Liver (tissue), 9 donors: Measurements from ENCODE around the gene ATP6V1G2. TPM values are rescaled to one million over a fixed set of nuclear protein-coding genes. Genes with fewer than 3 reads are reported as not detected.
A peak's percentile ranks its signal among the peaks of the same experiment; 100 is the strongest.

Experiments
- DNase-seq: peaks from one replicate; pipeline ENCODE4 v3.0.0-alpha.2; 2017; ENCODE audit warnings: low spot score
- H3K27ac ChIP-seq, 2 donors: one replicate each; pipeline ENCODE4 v1.7.0; 2013; ENCODE audit warnings: inconsistent platforms in 2 of 2, low read length in 2 of 2, control low read depth in 1 of 2, low read depth in 1 of 2, mild to moderate bottlenecking in 1 of 2
- H3K27me3 ChIP-seq, 4 donors: one replicate each; pipeline versions ENCODE4 v1.6.1 to v1.7.0; 2013; ENCODE audit warnings: low read length in 3 of 4, inconsistent platforms in 1 of 4, mild to moderate bottlenecking in 1 of 4, moderate library complexity in 1 of 4; ENCODE audit not compliant: control insufficient read depth in 4 of 4, insufficient read depth in 4 of 4
- H3K36me3 ChIP-seq, 4 donors: one replicate each; pipeline versions ENCODE4 v1.6.1 to v1.7.0; 2013; ENCODE audit warnings: low read length in 3 of 4, mild to moderate bottlenecking in 3 of 4, low read depth in 1 of 4, moderate library complexity in 1 of 4; ENCODE audit not compliant: control insufficient read depth in 4 of 4, insufficient read depth in 3 of 4
- H3K4me1 ChIP-seq, 4 donors: one replicate each; pipeline versions ENCODE4 v1.6.1 to v1.7.0; 2013; ENCODE audit warnings: low read length in 3 of 4, mild to moderate bottlenecking in 3 of 4, moderate library complexity in 1 of 4; ENCODE audit not compliant: control insufficient read depth in 4 of 4, insufficient read depth in 4 of 4
- H3K4me3 ChIP-seq, 3 donors: one replicate each; pipeline versions ENCODE4 v1.6.1 to v1.7.0; 2013; ENCODE audit warnings: low read length in 3 of 3, control low read depth in 1 of 3, low read depth in 1 of 3, mild to moderate bottlenecking in 1 of 3
- H3K9ac ChIP-seq, 2 donors: one replicate each; pipeline ENCODE4 v1.7.0; 2013; ENCODE audit warnings: low read length in 2 of 2, mild to moderate bottlenecking in 2 of 2, moderate library complexity in 2 of 2, control low read depth in 1 of 2, low read depth in 1 of 2
- H3K9me3 ChIP-seq, 4 donors: one replicate each; pipeline versions ENCODE4 v1.6.1 to v1.7.0; 2013; ENCODE audit warnings: low read length in 3 of 4; ENCODE audit not compliant: control insufficient read depth in 4 of 4
- ATF3 ChIP-seq: IDR thresholded peaks from 2 replicates; pipeline ENCODE4 v1.6.1; 2016; ENCODE audit warnings: antibody characterized with exemption
- CTCF ChIP-seq: fragments of 150-350 bp; IDR thresholded peaks from 2 replicates; pipeline ENCODE4 v1.5.1; 2017; ENCODE audit warnings: improper control_type of control experiment, low read depth, low read length; ENCODE audit not compliant: missing input control
- EGR1 ChIP-seq, 2 donors: IDR thresholded peaks; 2 replicates each; pipeline ENCODE4 v1.6.1; 2016 to 2018; ENCODE audit warnings: antibody characterized with exemption in 2 of 2, low read depth in 2 of 2
- FOXA1 ChIP-seq: IDR thresholded peaks from 2 replicates; pipeline ENCODE4 v1.6.1; 2016; ENCODE audit warnings: antibody characterized with exemption
- FOXA2 ChIP-seq: IDR thresholded peaks from 2 replicates; pipeline ENCODE4 v1.6.1; 2016; ENCODE audit warnings: antibody characterized with exemption
- GABPA ChIP-seq, 2 donors: IDR thresholded peaks in 1 of 2; conservative IDR thresholded peaks in 1 of 2; 2 replicates each; pipeline ENCODE4 v1.6.1; 2016; ENCODE audit warnings: antibody characterized with exemption in 2 of 2, mild to moderate bottlenecking in 1 of 2, moderate library complexity in 1 of 2
- HNF4A ChIP-seq, 2 donors: conservative IDR thresholded peaks; 2 replicates each; pipeline ENCODE4 v1.6.1; 2016; ENCODE audit warnings: antibody characterized with exemption in 2 of 2, mild to moderate bottlenecking in 2 of 2
- HNF4G ChIP-seq: IDR thresholded peaks from 2 replicates; pipeline ENCODE4 v1.6.1; 2016; ENCODE audit warnings: antibody characterized with exemption
- JUND ChIP-seq, 2 donors: IDR thresholded peaks; 2 replicates each; pipeline ENCODE4 v1.6.1; 2016; ENCODE audit warnings: antibody characterized with exemption in 2 of 2
- NR2F2 ChIP-seq: IDR thresholded peaks from 2 replicates; pipeline ENCODE4 v1.6.1; 2016; ENCODE audit warnings: antibody characterized with exemption
- RAD21 ChIP-seq, 2 donors: IDR thresholded peaks; 2 replicates each; pipeline ENCODE4 v1.6.1; 2016; ENCODE audit warnings: antibody characterized with exemption in 2 of 2, mild to moderate bottlenecking in 2 of 2
- REST ChIP-seq: IDR thresholded peaks from 2 replicates; pipeline ENCODE4 v1.6.1; 2016; ENCODE audit warnings: antibody characterized with exemption, mild to moderate bottlenecking
- RXRA ChIP-seq, 2 donors: IDR thresholded peaks; 2 replicates each; pipeline ENCODE4 v1.6.1; 2017 to 2018; ENCODE audit warnings: antibody characterized with exemption in 2 of 2, mild to moderate bottlenecking in 1 of 2
- SP1 ChIP-seq: IDR thresholded peaks from 2 replicates; pipeline ENCODE4 v1.6.1; 2018; ENCODE audit warnings: antibody characterized with exemption, mild to moderate bottlenecking
- YY1 ChIP-seq: IDR thresholded peaks from 2 replicates; pipeline ENCODE4 v1.6.1; 2016; ENCODE audit warnings: antibody characterized with exemption, mild to moderate bottlenecking
- ZBTB33 ChIP-seq: IDR thresholded peaks from 2 replicates; pipeline ENCODE4 v1.6.1; 2016; ENCODE audit warnings: antibody characterized with exemption
- WGBS: extraction: QIAGEN DNeasy Blood & Tissue Kit; methylation state at CpG from one replicate; pipeline ENCODE4 v1.1.7; 2013; 5-methylcytosine and 5-hydroxymethylcytosine counted together
- polyA plus RNA-seq, 2 donors: library from polyadenylated mRNA; stranded (reverse) in 1 of 2; unstranded in 1 of 2; fragments of 200-250 nt in 1 of 2; fragments of >200 nt in 1 of 2; fragmentation: Nextera tagmentation in 1 of 2; extraction: Ambion mirVana in 1 of 2; gene quantifications; one replicate each; pipeline versions ENCODE4 v1.2.1 to v1.2.3, GENCODE V29; 2013 to 2015
- total RNA-seq, 2 donors: library from RNA; depleted of rRNA; stranded (reverse); fragments of >200 nt; gene quantifications; one replicate each; pipeline ENCODE4 v1.2.3, GENCODE V29; 2014
- TF ChIP-seq, protein P1 (sequence below): IDR thresholded peaks from 2 replicates; pipeline ENCODE4 v1.6.1; 2016; ENCODE audit warnings: antibody characterized with exemption
- donor health status: healthy.
- donor health status: healthy.
- donor health status: healthy.
- donor health status: healthy.
- donor health status: healthy.

ATP6V1G2 gene
- total and polyA plus RNA-seq, 4 donors = 0.14 to 0.36 (median 0.26) TPM

GRCh38 chr6:31580438-31580740, 34.0 kb upstream of the ATP6V1G2 start:
- DNase-seq = no peak
- H3K27me3 ChIP-seq = no peaks in the 10 kb centered on the region
- TF ChIP-seq ZBTB33 (no peak), GABPA (IDR thresholded peaks at IDR 0.05 in 1 of 2, conservative IDR thresholded peaks at IDR 0.05 in 1 of 2) (no peak), NR2F2 (no peak), HNF4A (conservative IDR thresholded peaks at IDR 0.05) (no peak), ATF3 (no peak), CTCF (no peak), RXRA (IDR thresholded peaks at IDR 0.05) (no peak), FOXA1 (no peak), SP1 (no peak), HNF4G (no peak), REST (no peak), JUND (IDR thresholded peaks at IDR 0.05) (no peak)
- TF ChIP-seq, protein P1, sequence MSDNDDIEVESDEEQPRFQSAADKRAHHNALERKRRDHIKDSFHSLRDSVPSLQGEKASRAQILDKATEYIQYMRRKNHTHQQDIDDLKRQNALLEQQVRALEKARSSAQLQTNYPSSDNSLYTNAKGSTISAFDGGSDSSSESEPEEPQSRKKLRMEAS = no peak
- H3K4me3 ChIP-seq = peak overlapping the region in 2 of 3 donors; percentile 74 to 78
- H3K4me1 ChIP-seq = peaks cover 0 to 16% (median 6%) of the 10 kb centered on the region in 4 donors
- H3K36me3 ChIP-seq = no peaks in the 10 kb centered on the region
- peak overlapping the region; percentile 63 to 73 for H3K27ac ChIP-seq
- no peaks in the 10 kb centered on the region for H3K9me3 ChIP-seq
- peak overlapping the region in 1 of 2 donors; percentile 47 for H3K9ac ChIP-seq
- WGBS = 42% methylated on average over 11 of the region's 11 CpGs

- Histone ChIP-seq H3K9ac (no peak overlapping the region), H3K9me3 (no peaks in the 10 kb centered on the region), H3K27ac (no peak overlapping the region), H3K4me1 (peaks cover 0 to 16% (median 6%) of the 10 kb centered on the region in 4 donors), H3K27me3 (no peaks in the 10 kb centered on the region), H3K36me3 (no peaks in the 10 kb centered on the region), H3K4me3 (no peak overlapping the region)
- no peak for DNase-seq
- 92% methylated on average over 8 of the region's 8 CpGs for WGBS
- no peak for TF ChIP-seq YY1
- TF ChIP-seq JUND (IDR thresholded peaks at IDR 0.05) = no peak
- no peak for TF ChIP-seq HNF4A (conservative IDR thresholded peaks at IDR 0.05)
- no peak for TF ChIP-seq REST
- TF ChIP-seq RAD21 (IDR thresholded peaks at IDR 0.05) = no peak
- no peak for TF ChIP-seq CTCF
- no peak for TF ChIP-seq FOXA1
- TF ChIP-seq EGR1 (IDR thresholded peaks at IDR 0.05; ENCODE audit: low read depth in 2 of 2) = no peak
- TF ChIP-seq SP1 = no peak
- no peak for TF ChIP-seq HNF4G
- TF ChIP-seq FOXA2 = no peak
Observed at GRCh38 chr6:31579546-31580437, 33.4 kb upstream of the ATP6V1G2 start.
